ENCODE measurements around the gene ITGB8.

- TF ChIP-seq YY1 (IDR thresholded peaks at IDR 0.05; ENCODE audit: insufficient read depth, insufficient read length) (no peak), ZNF274 (IDR thresholded peaks at IDR 0.05; ENCODE audit: low read depth, low read length) (no peak), SUZ12 (IDR thresholded peaks at IDR 0.05; ENCODE audit: extremely low read depth, insufficient read depth, insufficient read length) (no peak)
These were observed 77.7 kb downstream of the ITGB8 start for GRCh38 chr7:20408467-20408826.
